ENCODE measurements around the gene ERICH3.

ERICH3 gene

GRCh38 chr1:74545821-74546220 lies 127.8 kb downstream of the ERICH3 start:
- DNase-seq (ENCODE audit: insufficient read length, low spot score) (no peak), FAIRE-seq (no peak)
- TF ChIP-seq CTCF (IDR thresholded peaks at IDR 0.05; ENCODE audit: insufficient read depth, missing control alignments) = no peak

GRCh38 chr1:74534241-74534640 lies 139.4 kb downstream of the ERICH3 start:
- DNase-seq (ENCODE audit: insufficient read length, low spot score) (no peak), FAIRE-seq (no peak)

GRCh38 chr1:74531796-74532195 lies 141.8 kb downstream of the ERICH3 start:
- no peak for DNase-seq (ENCODE audit: insufficient read length, low spot score)
- FAIRE-seq = no peak
- no peak for TF ChIP-seq CTCF (IDR thresholded peaks at IDR 0.05; ENCODE audit: insufficient read depth, missing control alignments)

More at GRCh38 chr1:74534241-74534640, 139.4 kb downstream of the ERICH3 start:
- no peak for TF ChIP-seq CTCF (IDR thresholded peaks at IDR 0.05; ENCODE audit: insufficient read depth, missing control alignments)

GRCh38 chr1:74530892-74531291 lies 142.7 kb downstream of the ERICH3 start:
- no peak for TF ChIP-seq CTCF (IDR thresholded peaks at IDR 0.05; ENCODE audit: insufficient read depth, missing control alignments)
- DNase-seq (ENCODE audit: insufficient read length, low spot score) (no peak), FAIRE-seq (no peak)

- DNase-seq (ENCODE audit: insufficient read length, low spot score) (no peak), FAIRE-seq (no peak)
- TF ChIP-seq CTCF (IDR thresholded peaks at IDR 0.05; ENCODE audit: insufficient read depth, missing control alignments) = no peak
These were observed 145.5 kb downstream of the ERICH3 start for GRCh38 chr1:74528123-74528522.

- TF ChIP-seq CTCF (IDR thresholded peaks at IDR 0.05; ENCODE audit: insufficient read depth, missing control alignments) = no peak
- no peak for DNase-seq (ENCODE audit: insufficient read length, low spot score)
These were observed 146.9 kb downstream of the ERICH3 start for GRCh38 chr1:74526708-74527107.

GRCh38 chr1:74523873-74524480 lies 149.6 kb downstream of the ERICH3 start:
- no peak for FAIRE-seq
- no peak for DNase-seq (ENCODE audit: insufficient read length, low spot score)
- no peak for TF ChIP-seq CTCF (IDR thresholded peaks at IDR 0.05; ENCODE audit: insufficient read depth, missing control alignments)

More at GRCh38 chr1:74526708-74527107, 146.9 kb downstream of the ERICH3 start:
- FAIRE-seq = no peak

Measured in D721Med (cell line).